Bronchial epithelial cell (primary cell): ENCODE data around the gene NIPA2. TPM values are rescaled to one million over a fixed set of nuclear protein-coding genes. Genes with fewer than 3 reads are reported as not detected.

Source experiments
- DNase-seq: peaks from one replicate; pipeline ENCODE4 v3.0.0-alpha.2; 2010; ENCODE audit warnings: low read depth
- FAIRE-seq: peaks from 2 replicates; lab custom pipeline; 2011; peaks lifted over from hg19 to GRCh38; lab: Jason Lieb, UNC
- H3K27me3 ChIP-seq: 2 replicates; pipeline ENCODE4 v1.5.1; 2011; ENCODE audit warnings: low read length; ENCODE audit not compliant: control insufficient read depth, insufficient read depth
- H3K36me3 ChIP-seq: 2 replicates; pipeline ENCODE4 v1.5.1; 2011; ENCODE audit warnings: low read length; ENCODE audit not compliant: control insufficient read depth, insufficient read depth
- H3K4me3 ChIP-seq: 2 replicates; pipeline ENCODE4 v1.5.1; 2011; ENCODE audit warnings: mild to moderate bottlenecking, low read depth, low read length, control low read depth
- CTCF ChIP-seq: IDR thresholded peaks from 2 replicates; pipeline ENCODE4 v1.5.1; 2011; ENCODE audit warnings: mild to moderate bottlenecking, moderate library complexity, low read length, control low read depth, inconsistent platforms; ENCODE audit not compliant: insufficient read depth, severe bottlenecking
- total RNA-seq: library from RNA; depleted of rRNA; stranded (reverse); fragments of >200 nt; gene quantifications from 2 replicates; pipeline ENCODE4 v1.2.1, GENCODE V29; 2014

The NIPA2 gene
- total RNA-seq, 1 donor from 2014 or later = 76.1 TPM

GRCh38 chr15:22808761-22809280 lies 29.6 kb upstream of the NIPA2 start:
- DNase-seq (no peak), FAIRE-seq (no peak)
- Histone ChIP-seq H3K36me3 (peaks cover 2% of the 10 kb centered on the region), H3K4me3 (no peak overlapping the region), H3K27me3 (no peaks in the 10 kb centered on the region)
- no peak for TF ChIP-seq CTCF

GRCh38 chr15:22810033-22810852 lies 28.2 kb upstream of the NIPA2 start:
- TF ChIP-seq CTCF = no peak
- FAIRE-seq = no peak
- no peak for DNase-seq

DNA sequence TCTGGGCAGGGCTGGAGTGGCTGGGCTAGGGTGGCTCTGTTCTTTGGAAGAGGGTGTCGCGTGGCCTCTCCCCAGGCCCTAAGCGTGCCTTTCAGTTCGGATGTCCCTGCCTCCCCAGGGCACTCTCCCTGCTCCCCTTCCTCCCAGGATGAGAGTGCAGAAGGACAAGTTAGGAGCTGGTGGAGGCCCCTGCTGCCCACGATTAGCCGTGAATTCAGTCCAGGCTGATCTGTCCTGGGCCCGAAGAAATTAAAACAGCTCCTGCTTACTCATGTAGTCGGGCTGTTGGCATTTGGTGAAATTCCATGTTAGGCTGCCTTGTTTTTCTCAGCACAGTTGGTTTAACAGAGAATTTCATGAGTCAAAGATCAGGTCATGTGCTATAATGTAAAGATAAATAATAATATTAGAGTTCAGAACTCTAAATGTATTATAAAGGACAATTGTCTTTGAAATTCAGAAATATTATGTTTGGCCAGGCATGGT lies 27.6 kb upstream of the NIPA2 start:
- Histone ChIP-seq H3K4me3 (no peak overlapping the region), H3K27me3 (no peaks in the 10 kb centered on the region), H3K36me3 (peaks cover 4% of the 10 kb centered on the region)
- no peak for TF ChIP-seq CTCF
- no peak for FAIRE-seq
- DNase-seq = no peak

More at GRCh38 chr15:22810033-22810852, 28.2 kb upstream of the NIPA2 start:
- H3K36me3 ChIP-seq = peaks cover 4% of the 10 kb centered on the region
- no peak overlapping the region for H3K4me3 ChIP-seq
- H3K27me3 ChIP-seq = no peaks in the 10 kb centered on the region

- H3K36me3 ChIP-seq = peaks cover 4% of the 10 kb centered on the region
- DNase-seq (no peak), FAIRE-seq (no peak)
- peak; percentile 32 for TF ChIP-seq CTCF
- no peak overlapping the region for H3K4me3 ChIP-seq
- no peaks in the 10 kb centered on the region for H3K27me3 ChIP-seq
Observed at GRCh38 chr15:22811640-22812039, 26.8 kb upstream of the NIPA2 start.

- no peak overlapping the region for H3K4me3 ChIP-seq
- no peak for DNase-seq
- peaks cover 4% of the 10 kb centered on the region for H3K36me3 ChIP-seq
- TF ChIP-seq CTCF = no peak
- H3K27me3 ChIP-seq = no peaks in the 10 kb centered on the region
- FAIRE-seq = no peak
Observed at GRCh38 chr15:22813844-22814243, 24.6 kb upstream of the NIPA2 start.
